Neuronal stem cell (in vitro differentiated cells): Measurements from ENCODE around the gene PCCA.
"Not testable (repeated sequence)": the region's sequence is repeated elsewhere in the genome, so short reads cannot be mapped to it uniquely, and the experiment has no call there.

Experiments used
- DNase-seq: peaks from one replicate; pipeline ENCODE4 v3.0.0-alpha.2; 2013; ENCODE audit warnings: low spot score
- H2AFZ ChIP-seq: one replicate; pipeline ENCODE4 v1.6.1; 2013; ENCODE audit warnings: mild to moderate bottlenecking, low read length, inconsistent platforms
- H2AK5ac ChIP-seq: 2 replicates; pipeline ENCODE4 v1.6.1; 2013; ENCODE audit warnings: low read depth, mild to moderate bottlenecking, inconsistent platforms, low read length, moderate library complexity, mixed read lengths
- H2BK120ac ChIP-seq: 2 replicates; pipeline ENCODE4 v1.6.1; 2013; ENCODE audit warnings: low read depth, mild to moderate bottlenecking, inconsistent platforms, low read length, moderate library complexity, mixed read lengths
- H2BK12ac ChIP-seq: one replicate; pipeline ENCODE4 v1.6.1; 2013; ENCODE audit warnings: low read length, inconsistent platforms
- H2BK15ac ChIP-seq: 2 replicates; pipeline ENCODE4 v1.6.1; 2013; ENCODE audit warnings: mild to moderate bottlenecking, low read length, inconsistent platforms, mixed read lengths
- H2BK5ac ChIP-seq: one replicate; pipeline ENCODE4 v1.6.1; 2013; ENCODE audit warnings: inconsistent platforms, mild to moderate bottlenecking, low read length, moderate library complexity
- H3K14ac ChIP-seq: one replicate; pipeline ENCODE4 v1.6.1; 2013; ENCODE audit warnings: low read length, inconsistent platforms
- H3K18ac ChIP-seq: 2 replicates; pipeline ENCODE4 v1.6.1; 2013; ENCODE audit warnings: low read length, inconsistent platforms
- H3K23ac ChIP-seq: 2 replicates; pipeline ENCODE4 v1.6.1; 2013; ENCODE audit warnings: low read depth, mild to moderate bottlenecking, mixed read lengths, low read length, inconsistent platforms; ENCODE audit not compliant: poor library complexity
- H3K27ac ChIP-seq: replicated peaks from 3 replicates; pipeline ENCODE4 v1.5.1; 2013; ENCODE audit warnings: low read length, inconsistent platforms
- H3K27me3 ChIP-seq, 3 experiments: 2 replicates each; pipeline ENCODE4 v1.6.1; 2013; ENCODE audit warnings: low read length in 3 of 3, mild to moderate bottlenecking in 2 of 3, inconsistent platforms in 1 of 3, low read depth in 1 of 3, mixed read lengths in 1 of 3, moderate library complexity in 1 of 3; ENCODE audit not compliant: control insufficient read depth in 3 of 3, insufficient read depth in 3 of 3
- H3K36me3 ChIP-seq, 2 donors: replicated peaks in 1 of 2; 2 replicates each; pipeline ENCODE4 v1.6.1; 2013; ENCODE audit warnings: low read length in 2 of 2; ENCODE audit not compliant: control insufficient read depth in 2 of 2, insufficient read depth in 2 of 2
- H3K4ac ChIP-seq: 2 replicates; pipeline ENCODE4 v1.6.1; 2013; ENCODE audit warnings: inconsistent platforms, mild to moderate bottlenecking, low read length, moderate library complexity
- H3K4me1 ChIP-seq, 2 donors: 1 replicate in 1 of 2; 2 replicates in 1 of 2; pipeline ENCODE4 v1.6.1; 2013; ENCODE audit warnings: low read length in 2 of 2, low read depth in 1 of 2; ENCODE audit not compliant: control insufficient read depth in 2 of 2, insufficient read depth in 1 of 2
- H3K4me2 ChIP-seq: one replicate; pipeline ENCODE4 v1.6.1; 2013; ENCODE audit warnings: mild to moderate bottlenecking, low read length, inconsistent platforms; ENCODE audit not compliant: insufficient read depth, poor library complexity, severe bottlenecking
- H3K4me3 ChIP-seq, 2 donors: 2 replicates each; pipeline ENCODE4 v1.5.1; 2013; ENCODE audit warnings: low read length in 2 of 2, mild to moderate bottlenecking in 2 of 2, inconsistent platforms in 1 of 2, moderate library complexity in 1 of 2
- H3K79me1 ChIP-seq: one replicate; pipeline ENCODE4 v1.6.1; 2013; ENCODE audit warnings: low read depth, mild to moderate bottlenecking, inconsistent platforms, low read length, moderate library complexity
- H3K9ac ChIP-seq: one replicate; pipeline ENCODE4 v1.6.1; 2013; ENCODE audit warnings: mild to moderate bottlenecking, low read depth, low read length, inconsistent platforms; ENCODE audit not compliant: poor library complexity
- H3K9me3 ChIP-seq, 2 donors: replicated peaks in 1 of 2; 2 replicates each; pipeline versions ENCODE3 to v1.6.1; 2013; ENCODE audit warnings: low read length in 2 of 2, mild to moderate bottlenecking in 2 of 2, inconsistent platforms in 1 of 2, low read depth in 1 of 2, mixed read lengths in 1 of 2, moderate library complexity in 1 of 2; ENCODE audit not compliant: control insufficient read depth in 2 of 2, insufficient read depth in 1 of 2
- H4K8ac ChIP-seq: one replicate; pipeline ENCODE4 v1.6.1; 2013; ENCODE audit warnings: low read depth, mild to moderate bottlenecking, inconsistent platforms, low read length, moderate library complexity
- H4K91ac ChIP-seq: one replicate; pipeline ENCODE4 v1.6.1; 2013; ENCODE audit warnings: low read length, low read depth, mild to moderate bottlenecking, inconsistent platforms; ENCODE audit not compliant: poor library complexity
- WGBS, 2 donors: extraction: QIAGEN DNeasy Blood & Tissue Kit; methylation state at CpG; one replicate each; pipeline ENCODE4 v1.1.7; 2013; ENCODE audit warnings: missing lambda C conversion rate in 2 of 2, mixed read lengths in 1 of 2; ENCODE audit not compliant: insufficient read length in 2 of 2, insufficient replicate concordance in 1 of 2; ENCODE audit errors: extremely low coverage in 2 of 2; 5-methylcytosine and 5-hydroxymethylcytosine counted together

The PCCA gene

GRCh38 chr13:100075700-100076587 lies 12.9 kb upstream of the PCCA start:
- no peaks in the 10 kb centered on the region for H3K9me3 ChIP-seq
- H3K23ac ChIP-seq: no peak overlapping the region
- no peak overlapping the region for H2AFZ ChIP-seq
- H2BK15ac ChIP-seq: no peak overlapping the region
- H4K91ac ChIP-seq: no peak overlapping the region
- no peak overlapping the region for H2AK5ac ChIP-seq
- H3K27me3 ChIP-seq: no peaks in the 10 kb centered on the region
- WGBS, 2 donors: no CpG with 5 or more reads among the region's 10 CpGs
- DNase-seq: no peak
- H2BK5ac ChIP-seq: no peak overlapping the region
- H3K36me3 ChIP-seq: no peaks in the 10 kb centered on the region
- no peak overlapping the region for H3K4ac ChIP-seq
- H3K14ac ChIP-seq: no peak overlapping the region
- H3K79me1 ChIP-seq: no peaks in the 10 kb centered on the region
- no peak overlapping the region for H2BK12ac ChIP-seq
- no peak overlapping the region for H3K9ac ChIP-seq
- H3K4me3 ChIP-seq: no peak overlapping the region
- H3K18ac ChIP-seq: no peak overlapping the region
- no peaks in the 10 kb centered on the region for H3K4me1 ChIP-seq
- no peak overlapping the region for H3K27ac ChIP-seq
- no peak overlapping the region for H4K8ac ChIP-seq
- no peak overlapping the region for H2BK120ac ChIP-seq
- no peak overlapping the region for H3K4me2 ChIP-seq

- not testable (repeated sequence) for H3K9ac ChIP-seq, H2BK120ac ChIP-seq, H2BK15ac ChIP-seq, H3K79me1 ChIP-seq, H2AK5ac ChIP-seq, H2BK5ac ChIP-seq, H4K8ac ChIP-seq, H3K18ac ChIP-seq, H3K4ac ChIP-seq, H4K91ac ChIP-seq, H3K9me3 ChIP-seq, H3K4me1 ChIP-seq, H3K27me3 ChIP-seq, H3K23ac ChIP-seq, H2BK12ac ChIP-seq, H2AFZ ChIP-seq, H3K27ac ChIP-seq, H3K36me3 ChIP-seq, DNase-seq, H3K4me2 ChIP-seq, H3K14ac ChIP-seq
- H3K4me3 ChIP-seq: peak overlapping the region in 1 of 2 donors; percentile 7
- WGBS, 2 donors: no CpG with 5 or more reads among the region's 9 CpGs
Observed at GRCh38 chr13:100079003-100079402, 9.9 kb upstream of the PCCA start.

GRCh38 chr13:100083401-100083800 lies 5.5 kb upstream of the PCCA start:
- not testable (repeated sequence) for H4K91ac ChIP-seq, H3K79me1 ChIP-seq, H2BK120ac ChIP-seq, H3K14ac ChIP-seq, H2AK5ac ChIP-seq, H3K4ac ChIP-seq, H3K4me2 ChIP-seq, H3K9me3 ChIP-seq, H2BK15ac ChIP-seq, H3K27me3 ChIP-seq, H3K23ac ChIP-seq, DNase-seq, H4K8ac ChIP-seq, H3K18ac ChIP-seq, H3K27ac ChIP-seq, H2BK12ac ChIP-seq, H3K4me3 ChIP-seq, H2AFZ ChIP-seq, H2BK5ac ChIP-seq, H3K9ac ChIP-seq
- WGBS, 2 donors: no CpG with 5 or more reads among the region's 6 CpGs
- peaks cover 3 to 18% of the 10 kb centered on the region in 2 donors for H3K36me3 ChIP-seq
- peaks cover 4 to 13% of the 10 kb centered on the region in 2 donors for H3K4me1 ChIP-seq

- peak overlapping the region; percentile 44 for H3K27ac ChIP-seq
- no CpG with 5 or more reads among the region's 12 CpGs for WGBS, 2 donors
- H2BK12ac ChIP-seq: no peak overlapping the region
- no peak overlapping the region for H3K9ac ChIP-seq
- no peaks in the 10 kb centered on the region for H3K79me1 ChIP-seq
- no peak overlapping the region for H3K18ac ChIP-seq
- H2AK5ac ChIP-seq: no peak overlapping the region
- no peak overlapping the region for H4K91ac ChIP-seq
- peak overlapping the region; percentile 86 to 93 for H3K4me3 ChIP-seq
- H3K4ac ChIP-seq: no peak overlapping the region
- no peaks in the 10 kb centered on the region for H3K9me3 ChIP-seq
- no peaks in the 10 kb centered on the region for H3K27me3 ChIP-seq
- H2BK5ac ChIP-seq: no peak overlapping the region
- no peak for DNase-seq
- H2BK15ac ChIP-seq: no peak overlapping the region
- peaks cover 8 to 15% of the 10 kb centered on the region in 2 donors for H3K4me1 ChIP-seq
- no peak overlapping the region for H3K14ac ChIP-seq
- peak overlapping the region; percentile 80 for H2AFZ ChIP-seq
- H3K23ac ChIP-seq: no peak overlapping the region
- H3K4me2 ChIP-seq: peak overlapping the region; percentile 54
- no peak overlapping the region for H4K8ac ChIP-seq
- peaks cover 3 to 22% of the 10 kb centered on the region in 2 donors for H3K36me3 ChIP-seq
- H2BK120ac ChIP-seq: no peak overlapping the region
Observed at GRCh38 chr13:100088273-100088643, 635 bp upstream of the PCCA start.
